Activated CD4-positive, CD25-positive, alpha-beta regulatory T cell treated with anti-CD3 and anti-CD28 coated beads, Interleukin-2, amount 50 U/mL, for 72 hours (primary cell): ENCODE data around the gene PDE4D.
"Not testable (repeated sequence)": the region's sequence is repeated elsewhere in the genome, so short reads cannot be mapped to it uniquely, and the experiment has no call there.

Experiments used
- DNase-seq: peaks from one replicate; pipeline ENCODE4 v3.0.0; 2021

Gene PDE4D

DNA sequence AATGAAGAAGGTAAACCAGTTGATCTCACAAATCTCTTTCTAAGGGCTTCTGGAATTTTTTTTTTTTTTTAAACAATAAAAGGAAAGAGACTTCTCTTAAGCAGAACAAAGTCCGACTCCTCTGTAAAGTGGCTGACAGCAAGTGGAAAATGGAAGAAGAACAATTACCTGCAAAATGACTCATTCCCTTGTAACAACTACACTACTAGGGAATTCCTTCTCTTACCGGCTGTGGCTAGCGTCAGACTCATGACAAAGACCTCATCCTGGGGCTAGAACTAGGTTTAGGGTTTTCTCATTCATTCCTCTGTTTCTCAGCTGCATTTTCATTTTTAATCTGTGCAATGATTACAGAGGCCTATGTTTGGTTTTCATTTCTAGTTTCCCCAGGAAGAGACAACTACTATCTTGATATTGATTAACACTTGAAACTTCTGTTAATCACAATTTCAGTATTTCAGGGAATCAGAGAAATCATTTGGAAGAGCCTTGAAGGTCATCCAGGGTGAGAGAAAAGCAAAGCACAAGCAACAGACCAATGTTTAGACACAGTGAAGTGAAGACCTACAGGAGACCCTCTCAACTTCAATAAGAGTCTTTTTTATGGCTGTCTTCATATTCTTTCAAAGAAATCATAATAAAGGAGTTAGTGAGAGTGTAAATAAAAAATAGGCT is 872.8 kb downstream of the PDE4D start:
- no peak for DNase-seq

DNA sequence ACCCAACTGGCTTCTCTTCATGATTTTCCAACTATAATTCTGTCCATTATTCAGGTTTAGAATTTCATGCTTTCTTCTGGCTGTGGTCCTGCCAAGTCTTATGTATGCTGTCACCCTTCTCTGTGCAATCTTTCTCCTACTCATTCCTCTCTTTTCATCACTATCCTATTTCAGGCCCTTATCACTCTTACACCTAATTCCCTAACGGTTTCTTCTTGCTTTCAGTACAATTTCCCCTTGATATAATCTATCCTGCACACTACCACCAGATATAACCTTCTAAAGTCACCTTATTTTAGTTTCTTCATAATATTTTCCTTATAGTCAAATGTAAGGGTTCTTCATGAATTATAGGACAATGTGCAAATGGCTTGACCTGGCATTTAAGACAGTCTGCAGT is 874.4 kb downstream of the PDE4D start:
- no peak for DNase-seq

DNA sequence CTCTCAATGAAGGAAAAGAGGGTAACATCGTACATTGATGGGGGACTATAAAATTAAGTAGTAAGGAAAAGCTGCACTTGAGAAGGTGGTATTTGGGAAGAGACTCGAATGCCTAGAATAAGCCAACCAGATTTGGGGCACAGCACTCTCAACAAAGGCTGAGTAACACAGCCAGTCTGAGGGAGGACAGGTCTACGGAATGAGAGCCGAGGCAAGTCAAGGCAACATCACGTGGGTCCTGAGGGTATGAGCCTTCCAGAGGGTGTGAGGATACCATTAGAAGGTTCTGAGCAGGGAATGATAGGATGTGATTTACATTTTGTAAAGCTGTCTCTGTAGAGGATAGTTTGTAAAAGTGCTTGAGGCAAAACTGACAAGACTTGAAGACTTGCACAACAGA is 876.6 kb downstream of the PDE4D start:
- no peak for DNase-seq

DNA sequence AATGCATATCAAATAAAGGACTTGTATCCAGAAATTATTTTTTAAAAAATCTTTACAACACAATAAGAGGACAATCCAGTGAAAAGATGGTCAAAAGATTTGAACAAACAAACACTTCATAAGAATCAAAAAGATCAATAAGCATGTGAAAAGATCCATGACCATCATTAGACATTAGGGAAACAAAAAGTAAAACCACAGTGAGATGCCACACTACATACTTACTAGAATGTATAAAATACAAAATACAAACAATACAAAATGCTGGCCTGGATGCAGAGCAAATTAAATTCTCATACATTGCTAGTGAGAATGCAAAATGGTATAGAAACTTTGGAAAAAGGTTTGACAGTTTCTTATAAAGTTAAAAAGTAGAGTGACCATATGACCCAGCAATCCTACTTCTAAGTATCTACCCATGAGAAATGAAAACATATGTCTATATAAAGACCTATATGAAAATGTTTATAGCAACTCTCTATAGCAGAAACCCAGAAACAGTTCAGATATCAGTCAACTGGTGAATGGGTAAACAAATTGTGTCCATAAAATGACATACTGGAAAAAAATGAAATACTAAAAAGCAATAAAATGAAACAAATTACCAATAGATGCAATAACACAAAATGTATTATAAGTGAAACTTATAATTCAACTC is 884.6 kb downstream of the PDE4D start:
- DNase-seq = no peak

DNA sequence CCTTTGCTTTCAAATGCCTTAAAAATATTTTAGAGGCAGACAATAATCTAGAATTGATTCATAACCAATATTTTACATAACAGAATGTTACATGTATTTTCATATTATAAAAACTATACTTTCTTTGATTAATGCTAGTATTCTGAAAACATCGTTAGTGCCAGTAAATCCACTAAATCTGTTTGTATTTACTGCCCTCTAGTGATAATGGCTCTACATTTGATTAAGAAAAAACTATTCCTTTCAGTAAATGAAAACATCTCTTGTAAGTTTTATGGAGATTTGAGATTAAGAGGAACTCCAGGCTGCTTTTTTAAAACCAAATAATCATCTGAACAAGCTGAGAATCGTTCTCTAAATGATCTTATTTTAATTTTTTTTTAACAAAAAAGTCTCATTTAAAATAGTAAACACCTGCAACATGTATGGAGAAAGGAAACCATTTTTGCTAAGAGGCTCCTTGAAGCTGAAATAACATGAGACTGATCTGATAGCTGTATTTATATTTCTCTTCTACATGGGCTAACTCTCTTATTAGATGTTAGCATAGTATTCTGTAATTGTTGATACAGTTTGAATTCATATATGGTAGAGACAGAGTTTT is 886.0 kb downstream of the PDE4D start:
- DNase-seq = no peak

DNA sequence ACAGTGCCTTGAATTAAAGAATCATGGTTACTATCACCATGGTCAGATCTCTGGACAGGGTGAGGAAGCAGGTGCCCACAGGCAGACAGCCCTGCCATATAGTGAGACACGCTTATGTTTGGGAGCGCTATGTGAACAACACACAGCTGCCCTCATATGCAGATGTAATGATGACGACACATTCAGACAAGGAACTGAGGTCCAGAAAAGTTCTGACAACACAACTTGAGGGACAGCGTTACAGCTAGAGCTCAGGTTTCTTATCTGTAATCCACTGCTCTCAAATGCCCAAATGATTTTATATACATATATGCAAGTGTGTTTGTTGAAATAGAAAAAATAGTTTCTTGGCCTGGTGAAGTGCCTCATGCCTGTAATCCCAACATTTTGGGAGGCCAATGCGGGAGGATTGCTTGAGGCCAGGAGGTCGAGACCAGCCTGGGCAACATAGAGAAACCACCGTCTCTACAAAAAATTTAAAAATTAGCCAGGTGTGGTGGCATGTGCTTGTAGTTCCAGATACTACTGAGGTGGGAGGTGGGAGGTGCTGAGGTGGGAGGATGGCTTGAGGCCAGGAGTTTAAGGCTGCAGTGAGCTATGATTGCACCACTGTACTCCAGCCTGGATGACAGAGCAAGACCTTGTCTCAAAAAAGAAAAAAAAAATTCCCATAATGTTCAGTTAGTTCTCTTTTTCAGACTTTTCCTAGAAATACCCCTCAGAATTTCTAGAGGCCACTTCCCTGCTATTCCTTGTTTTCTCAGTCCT is 887.4 kb downstream of the PDE4D start:
- no peak for DNase-seq

DNA sequence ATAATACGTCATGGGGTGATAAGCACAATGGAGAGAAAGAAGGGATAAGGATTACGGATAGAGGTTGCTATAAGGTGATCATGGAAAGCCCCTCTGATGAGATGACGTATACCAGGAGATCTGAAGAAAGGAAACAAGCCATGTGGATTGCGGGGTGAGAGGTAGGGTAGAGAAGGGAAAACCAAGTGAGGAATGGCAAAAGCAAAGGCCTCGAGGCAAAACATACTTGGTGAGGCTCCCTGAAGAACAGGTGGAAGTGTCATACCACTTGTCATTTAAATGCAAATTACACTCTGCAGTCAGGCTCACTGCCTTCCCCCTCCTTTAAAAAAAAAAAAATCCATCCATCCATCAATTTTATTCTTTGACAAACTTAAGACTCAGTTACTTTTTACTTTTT is 889.9 kb downstream of the PDE4D start:
- DNase-seq = no peak

DNA sequence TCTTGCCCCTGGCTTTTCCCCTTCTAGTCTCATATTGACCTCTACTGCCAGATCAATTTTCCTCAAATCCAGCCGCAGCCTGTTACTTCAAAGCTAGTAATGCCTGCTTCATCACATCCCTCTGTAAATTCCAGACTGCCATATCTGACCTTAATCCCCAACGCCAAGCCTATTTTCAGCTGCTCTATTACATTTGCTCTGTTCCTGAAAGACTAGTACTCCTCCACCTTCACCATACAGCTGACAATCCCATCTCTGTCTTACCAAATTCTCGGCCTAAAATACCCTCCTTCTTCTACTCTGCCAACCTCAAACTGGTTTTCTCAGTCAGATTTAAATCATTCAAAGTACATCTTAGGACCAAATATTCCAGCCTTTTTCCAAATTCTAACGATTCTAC is 890.4 kb downstream of the PDE4D start:
- no peak for DNase-seq

DNA sequence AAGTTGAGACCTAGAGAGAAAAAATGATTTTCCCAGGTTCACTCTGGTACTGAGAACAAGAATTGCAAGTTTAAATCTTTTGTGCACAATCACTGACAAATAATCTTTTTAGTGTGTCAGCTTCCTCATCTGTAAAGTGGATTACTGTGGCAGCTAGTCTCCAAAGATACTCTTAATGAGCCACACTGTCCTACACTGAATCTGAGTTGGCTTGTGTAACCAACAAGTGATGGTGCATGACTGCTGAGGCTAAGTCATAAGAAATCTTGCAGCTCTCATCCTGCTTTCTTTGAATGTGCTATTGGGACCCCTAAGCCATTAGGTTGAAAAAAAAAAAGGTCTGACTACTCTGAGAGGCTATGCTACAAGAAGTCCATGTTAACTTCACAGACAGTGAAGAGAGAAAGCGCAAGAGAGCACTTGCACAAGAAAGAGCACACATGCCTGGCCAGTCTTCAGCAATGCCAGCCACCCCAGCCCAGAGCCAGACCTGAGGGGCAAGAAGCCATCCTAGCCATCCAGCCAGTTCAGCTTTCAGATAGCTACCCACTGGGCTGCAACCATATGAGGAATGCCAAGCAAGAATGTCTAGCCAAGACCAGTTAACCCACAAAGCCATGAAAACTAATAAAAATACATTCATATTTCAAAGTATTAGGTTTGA is 891.2 kb downstream of the PDE4D start:
- DNase-seq = no peak

DNA sequence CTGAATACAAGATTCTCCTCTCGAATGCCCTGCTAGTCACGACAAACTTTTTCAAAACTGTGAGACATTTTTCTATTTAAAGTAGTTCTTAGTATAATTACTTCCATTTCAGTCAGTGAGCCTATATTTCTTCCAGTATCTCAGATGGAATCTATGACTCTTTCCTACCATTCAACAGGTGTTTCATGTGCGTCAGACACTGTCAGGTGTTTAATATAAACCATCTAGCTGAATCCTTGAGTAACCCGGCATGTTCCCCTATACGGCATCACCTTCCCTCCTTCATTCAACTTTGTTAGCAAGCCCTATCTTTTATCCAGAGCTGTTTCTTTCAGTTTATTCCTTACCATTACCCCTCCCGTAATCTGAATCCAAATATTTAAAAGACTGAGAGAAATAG is 891.8 kb downstream of the PDE4D start:
- no peak for DNase-seq

DNA sequence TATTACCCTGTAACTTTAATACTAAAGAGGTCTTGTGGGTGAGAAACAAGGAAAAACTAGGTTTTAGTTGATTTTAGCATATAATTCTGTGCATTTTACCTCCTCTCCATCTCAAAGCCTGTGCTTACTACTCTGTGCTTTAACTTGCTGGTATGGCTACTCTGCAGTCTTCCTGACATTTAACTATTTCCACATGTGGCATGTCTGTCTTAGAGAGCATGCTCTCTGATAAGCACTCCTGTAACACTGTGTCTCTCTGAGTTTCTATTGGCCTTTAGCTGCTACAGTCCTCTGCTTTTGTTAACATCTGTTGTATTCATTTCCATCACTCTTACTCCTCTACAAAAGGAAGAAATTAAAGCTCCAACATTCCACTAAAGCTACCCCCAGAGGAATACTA is 892.4 kb downstream of the PDE4D start:
- no peak for DNase-seq

DNA sequence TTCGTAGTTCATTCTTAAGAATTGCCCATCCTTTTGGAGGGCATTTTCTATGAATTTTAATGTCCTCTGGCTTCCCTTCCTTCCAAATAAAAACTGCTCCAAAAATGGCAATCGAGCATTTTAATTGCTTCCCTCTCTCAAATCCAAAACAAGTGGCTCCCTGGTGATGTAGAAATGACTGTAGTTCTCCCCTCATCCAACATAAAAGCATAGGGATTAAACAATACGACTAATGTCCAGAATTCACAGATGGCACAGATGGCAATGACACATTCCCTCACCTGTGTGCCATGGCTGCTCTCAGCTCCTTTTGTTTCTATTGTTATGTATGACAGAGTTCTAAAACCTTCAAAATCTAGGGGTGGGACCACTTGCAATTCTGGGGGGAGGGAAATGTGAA is 893.3 kb downstream of the PDE4D start:
- DNase-seq = no peak

DNA sequence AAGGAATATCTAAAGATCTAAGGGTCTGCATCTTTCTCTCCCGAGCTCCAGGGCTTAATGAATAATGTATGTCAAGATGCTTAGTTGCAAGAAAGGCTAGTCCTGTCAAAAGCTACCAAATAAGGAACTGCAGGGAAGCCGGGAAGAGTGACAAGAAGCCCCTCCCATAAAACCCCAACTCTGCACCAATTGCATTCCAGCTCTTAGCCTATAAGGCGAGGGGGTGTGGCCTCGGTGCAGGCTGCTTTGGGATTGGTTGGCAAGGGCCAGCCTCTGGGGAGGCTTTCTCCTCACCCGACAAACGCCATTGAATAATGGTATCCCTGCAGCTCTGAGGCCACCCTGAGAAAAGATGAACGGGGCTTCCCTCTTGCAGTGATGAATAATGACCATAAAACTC is 893.7 kb downstream of the PDE4D start:
- DNase-seq = no peak

DNA sequence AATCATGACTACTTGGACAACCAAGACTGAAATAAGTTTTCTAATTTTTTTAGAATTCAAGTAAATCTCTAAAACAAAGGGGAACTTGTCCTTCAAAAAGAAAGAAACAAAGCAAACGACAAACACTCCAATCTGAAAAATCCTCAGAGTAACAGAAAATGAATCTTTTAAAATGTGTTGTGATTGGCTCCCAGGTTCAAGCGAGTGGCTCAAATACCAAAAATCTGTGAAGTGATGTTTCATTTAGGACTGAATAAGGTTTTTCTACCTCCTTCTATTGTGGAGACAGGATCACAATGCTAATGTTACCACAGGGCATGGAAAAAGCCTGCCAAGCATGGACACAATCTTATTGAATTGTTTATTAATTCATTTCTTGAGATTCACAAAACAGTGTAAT is 895.0 kb downstream of the PDE4D start:
- no peak for DNase-seq

DNA sequence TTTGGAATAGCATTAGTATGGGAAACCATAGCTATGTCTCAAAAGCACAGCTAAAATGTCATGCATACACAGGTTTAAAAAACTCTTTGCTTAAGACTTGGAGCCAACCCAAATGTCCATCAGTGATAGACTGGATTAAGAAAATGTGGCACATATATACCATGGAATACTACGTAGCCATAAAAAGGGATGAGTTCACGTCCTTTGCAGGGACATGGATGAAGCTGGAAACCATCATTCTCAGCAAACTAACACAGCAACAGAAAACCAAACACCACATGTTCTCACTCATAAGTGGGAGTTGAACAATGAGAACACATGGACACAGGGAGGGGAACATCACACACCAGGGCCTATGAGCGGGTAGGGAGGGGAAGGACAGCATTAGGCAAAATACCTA is 897.7 kb downstream of the PDE4D start:
- DNase-seq = not testable (repeated sequence)

DNA sequence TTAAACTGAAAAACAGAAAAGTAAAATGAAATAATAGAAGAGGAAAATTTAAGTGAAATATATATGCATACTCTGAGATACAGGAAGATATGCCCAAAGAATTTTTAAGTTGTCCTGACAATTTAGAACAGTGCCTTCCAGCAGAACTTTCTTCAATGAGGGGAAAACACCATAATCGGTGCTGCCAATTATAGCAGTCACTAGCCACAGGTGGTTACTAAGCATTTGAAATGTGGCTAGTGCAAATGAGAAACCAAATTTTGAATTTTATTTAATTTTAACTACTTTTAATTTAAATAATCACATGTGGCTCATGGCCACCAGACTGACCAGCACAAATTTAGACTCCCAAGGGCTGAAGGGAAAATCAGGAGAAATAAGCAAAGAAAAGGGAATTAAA is 900.1 kb downstream of the PDE4D start:
- no peak for DNase-seq

DNA sequence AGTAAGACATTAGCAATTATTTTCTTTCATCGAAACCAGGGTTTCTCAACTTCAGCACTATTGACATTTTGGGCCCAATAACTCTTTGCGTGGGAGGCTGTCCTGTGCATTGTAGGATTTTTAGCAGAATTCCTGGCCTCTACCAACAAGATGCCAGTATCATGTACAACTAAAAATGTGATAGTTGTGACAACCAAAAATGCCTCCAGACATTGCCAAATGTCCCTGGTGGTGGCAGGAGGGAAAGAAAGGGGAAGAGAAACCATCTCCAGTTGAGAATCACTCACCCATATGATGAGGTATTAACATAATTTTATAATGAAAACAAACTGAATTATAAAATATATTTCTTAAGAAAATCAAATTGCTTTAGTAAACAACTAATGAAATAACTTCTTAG is 904.6 kb downstream of the PDE4D start:
- no peak for DNase-seq

DNA sequence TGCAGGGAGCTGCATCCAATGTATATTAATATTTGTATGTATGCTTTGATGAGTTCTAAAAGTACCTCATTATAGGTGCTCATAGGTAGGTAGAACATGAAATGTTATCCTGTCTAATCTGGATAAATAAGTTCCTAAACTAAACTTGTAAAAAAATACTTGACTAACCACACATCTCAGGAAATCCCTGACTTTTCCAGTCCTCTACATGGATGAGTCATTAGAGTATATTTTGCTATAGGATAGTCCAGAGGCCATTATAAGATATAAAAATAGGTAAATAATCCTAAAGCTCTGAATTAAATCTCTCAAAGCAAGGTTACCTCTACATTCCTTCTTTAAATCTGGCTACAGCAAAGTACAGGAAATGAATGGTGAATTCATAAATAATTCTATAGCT is 906.3 kb downstream of the PDE4D start:
- no peak for DNase-seq

DNA sequence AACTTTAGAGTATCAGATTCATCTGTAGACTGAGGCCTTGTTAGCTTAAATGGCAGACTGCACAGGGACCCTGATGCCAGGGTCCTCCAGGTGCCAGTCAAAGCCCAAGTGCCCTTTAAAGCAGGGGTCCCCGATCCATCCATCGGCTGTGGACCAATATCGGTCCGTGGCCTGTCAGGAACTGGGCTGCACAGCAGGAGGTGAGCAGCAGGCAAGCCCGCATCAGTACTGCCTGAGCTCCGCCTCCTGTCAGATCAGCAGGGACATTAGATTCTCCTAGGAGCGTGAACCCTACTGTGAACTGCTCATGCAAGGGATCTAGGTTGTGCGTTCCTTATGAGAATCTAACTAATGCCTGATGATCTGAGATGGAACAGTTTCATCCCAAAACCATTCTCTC is 907.2 kb downstream of the PDE4D start:
- DNase-seq = no peak

DNA sequence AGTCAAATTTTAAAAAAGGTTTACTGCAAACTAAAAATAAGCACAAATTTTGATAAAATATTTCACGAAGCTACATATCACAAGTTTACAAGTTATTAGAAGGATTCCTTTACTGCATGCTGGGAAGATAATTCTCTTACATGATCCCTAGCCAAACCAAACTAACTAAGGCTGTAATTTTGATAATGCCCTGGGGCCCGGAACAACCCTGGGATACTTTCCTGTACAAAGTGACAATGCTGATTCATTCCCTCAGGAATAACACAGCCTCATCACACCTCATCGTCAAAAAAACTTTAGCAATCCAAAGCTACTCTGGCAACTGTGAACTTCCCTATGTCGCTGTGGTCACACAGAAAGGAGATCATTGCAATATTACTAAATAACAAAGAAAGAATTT is 907.8 kb downstream of the PDE4D start:
- DNase-seq = no peak

DNA sequence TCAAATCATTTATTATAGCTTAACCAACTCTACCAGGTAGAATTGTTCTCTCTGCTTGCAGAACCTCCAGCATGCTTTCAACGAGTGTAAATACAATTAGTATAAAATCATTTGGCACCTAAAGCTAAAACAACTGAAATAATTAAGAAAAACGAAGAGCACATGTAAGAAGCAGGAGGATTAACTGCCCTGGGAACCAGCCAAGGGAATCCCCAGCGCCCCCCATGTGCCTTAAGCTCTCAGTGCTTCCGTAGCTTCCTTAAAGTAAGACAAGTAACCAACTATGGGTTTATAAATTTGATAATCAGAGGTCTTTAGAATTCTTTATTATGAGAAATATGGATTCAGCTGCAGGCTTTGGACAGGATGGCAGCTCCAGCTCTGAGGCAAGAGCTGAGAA is 908.2 kb downstream of the PDE4D start:
- no peak for DNase-seq

DNA sequence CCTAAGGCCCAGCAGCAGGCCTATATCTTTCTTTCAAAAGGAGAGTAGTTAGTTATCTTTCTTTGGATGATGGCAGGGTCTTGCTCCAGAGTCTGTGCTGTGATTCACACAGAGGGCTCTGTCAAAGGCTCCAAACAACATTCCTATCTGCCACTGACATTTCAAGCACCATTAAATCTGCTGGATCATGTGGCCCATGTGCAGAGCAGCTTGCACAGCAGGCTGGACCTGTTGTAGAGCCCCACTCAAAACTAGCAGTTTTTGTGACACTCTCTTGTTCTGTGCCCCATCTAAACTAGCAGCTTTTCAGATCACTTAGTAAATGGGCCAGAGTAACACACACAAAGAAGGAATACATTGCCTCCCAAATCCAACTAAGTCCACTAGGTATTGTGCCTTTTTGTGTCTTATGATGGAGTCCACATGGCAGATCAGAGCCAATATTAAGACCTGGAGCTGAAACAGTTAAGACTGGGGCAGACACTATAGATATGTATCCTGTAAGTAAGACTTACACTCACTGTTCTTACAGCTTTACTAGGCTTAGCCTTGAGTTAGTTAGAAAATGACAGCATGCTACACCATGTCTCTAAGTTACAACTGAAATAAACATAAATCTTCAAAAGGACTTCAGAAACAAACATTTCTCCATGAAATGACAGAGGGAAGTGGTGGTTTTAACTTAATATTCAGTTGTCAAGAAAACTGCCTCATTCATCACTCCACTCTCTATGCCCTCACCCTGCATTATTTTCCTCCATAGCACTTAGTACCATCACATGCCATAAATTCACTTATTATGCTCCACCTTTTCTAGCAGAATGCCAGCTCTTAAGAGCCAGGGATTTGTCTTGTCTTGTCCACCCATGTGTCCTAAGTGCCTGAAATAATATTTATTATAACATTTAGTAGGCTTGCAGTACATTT is 909.7 kb downstream of the PDE4D start:
- DNase-seq = no peak
